Endodermal cell (in vitro differentiated cells): ENCODE measurements around the gene ZBTB40. TPM values are rescaled to one million over a fixed set of nuclear protein-coding genes. Genes with fewer than 3 reads are reported as not detected.
A peak's percentile ranks its signal among the peaks of the same experiment; 100 is the strongest.

Source experiments
- DNase-seq: peaks from one replicate; pipeline ENCODE4 v3.0.0-alpha.2; 2017
- H3K27ac ChIP-seq: 2 replicates; pipeline ENCODE4 v1.5.1; 2013; ENCODE audit warnings: mild to moderate bottlenecking, low read depth, low read length, moderate library complexity
- H3K27me3 ChIP-seq: 2 replicates; pipeline ENCODE4 v1.6.1; 2013; ENCODE audit warnings: mild to moderate bottlenecking, low read length, moderate library complexity; ENCODE audit not compliant: insufficient read depth, control insufficient read depth, poor library complexity, severe bottlenecking
- H3K36me3 ChIP-seq: 2 replicates; pipeline ENCODE4 v1.7.0; 2013; ENCODE audit warnings: mild to moderate bottlenecking, low read length, moderate library complexity; ENCODE audit not compliant: control insufficient read depth, insufficient read depth
- H3K4me1 ChIP-seq: one replicate; pipeline ENCODE4 v1.7.0; 2013; ENCODE audit warnings: low read length; ENCODE audit not compliant: control insufficient read depth, insufficient read depth
- H3K4me3 ChIP-seq: 2 replicates; pipeline ENCODE4 v1.5.1; 2013; ENCODE audit warnings: mild to moderate bottlenecking, low read length, moderate library complexity
- H3K9ac ChIP-seq: 2 replicates; pipeline ENCODE4 v1.6.1; 2013; ENCODE audit warnings: mild to moderate bottlenecking, low read length, moderate library complexity; ENCODE audit not compliant: poor library complexity, severe bottlenecking; ENCODE audit errors: extremely low read depth
- H3K9me3 ChIP-seq: 2 replicates; pipeline ENCODE4 v1.6.1; 2013; ENCODE audit warnings: mild to moderate bottlenecking, low read length, moderate library complexity; ENCODE audit not compliant: control insufficient read depth
- H3K27ac Mint-ChIP-seq: 2 replicates; pipeline ENCODE4 v1.8.0; 2020; ENCODE audit warnings: mixed read lengths
- H3K27me3 Mint-ChIP-seq: 2 replicates; pipeline ENCODE4 v1.8.0; 2021; ENCODE audit warnings: mild to moderate bottlenecking, mixed read lengths; ENCODE audit not compliant: insufficient read depth
- H3K36me3 Mint-ChIP-seq: 2 replicates; pipeline ENCODE4 v1.8.0; 2020; ENCODE audit warnings: low read depth, mixed read lengths
- H3K4me1 Mint-ChIP-seq: 2 replicates; pipeline ENCODE4 v1.8.0; 2020; ENCODE audit warnings: mixed read lengths
- H3K4me3 Mint-ChIP-seq: 2 replicates; pipeline ENCODE4 v1.8.0; 2020; ENCODE audit warnings: mild to moderate bottlenecking, moderate library complexity, mixed read lengths
- H3K9me3 Mint-ChIP-seq: 2 replicates; pipeline ENCODE4 v1.8.0; 2020; ENCODE audit warnings: mild to moderate bottlenecking, mixed read lengths
- CTCF ChIP-seq: fragments of 200-600 bp; sonication (generic); conservative IDR thresholded peaks from 2 replicates; pipeline ENCODE4 v1.5.0; 2021; ENCODE audit warnings: antibody characterized with exemption, mild to moderate bottlenecking
- WGBS, 2 experiments: methylation state at CpG; one replicate each; pipeline versions ENCODE4 v1.1.5 to v1.1.7; 2013; ENCODE audit warnings: missing lambda C conversion rate in 2 of 2, mixed read lengths in 1 of 2; ENCODE audit not compliant: insufficient coverage in 1 of 2, insufficient read length in 1 of 2; 5-methylcytosine and 5-hydroxymethylcytosine counted together
- total RNA-seq, 2 donors: library from RNA; stranded (reverse); fragmentation: NEBNext Ultra II Directional in 1 of 2; extraction: Animal tissue kit (Norgen Biotek cat#: 25700) in 1 of 2; gene quantifications; 2 replicates in 1 of 2; 3 replicates in 1 of 2; pipeline ENCODE4 v1.2.1, GENCODE V29; 2021

ZBTB40 gene
- total RNA-seq, 2 donors from 2014 or later, result 18.5 to 29.7 TPM

- no peaks in the 10 kb centered on the region for H3K9me3 Mint-ChIP-seq
- Histone ChIP-seq H3K9ac (no peak overlapping the region), H3K9me3 (no peaks in the 10 kb centered on the region), H3K27me3 (no peaks in the 10 kb centered on the region), H3K4me3 (no peak overlapping the region), H3K27ac (no peak overlapping the region), H3K4me1 (peaks cover 4% of the 10 kb centered on the region), H3K36me3 (peaks cover 94% of the 10 kb centered on the region)
- peaks cover 12% of the 10 kb centered on the region for H3K4me1 Mint-ChIP-seq
- DNase-seq, result peak; percentile 18
- peaks cover 87% of the 10 kb centered on the region for H3K36me3 Mint-ChIP-seq
- 95 to 96% methylated on average over 11 to 16 of the region's 16 CpGs for WGBS, 2 experiments
- H3K27ac Mint-ChIP-seq, result no peak overlapping the region
- H3K27me3 Mint-ChIP-seq, result no peaks in the 10 kb centered on the region
- TF ChIP-seq CTCF, result no peak
- H3K4me3 Mint-ChIP-seq, result no peak overlapping the region
Measured at GRCh38 chr1:22516906-22517571, 65.4 kb downstream of the ZBTB40 start.

GRCh38 chr1:22517956-22518355, 66.3 kb downstream of the ZBTB40 start:
- Mint-ChIP-seq H3K27me3 (no peaks in the 10 kb centered on the region), H3K27ac (no peak overlapping the region), H3K9me3 (no peaks in the 10 kb centered on the region), H3K36me3 (peaks cover 84% of the 10 kb centered on the region), H3K4me1 (peaks cover 12% of the 10 kb centered on the region), H3K4me3 (no peak overlapping the region)
- H3K4me3 ChIP-seq, result no peak overlapping the region
- peaks cover 91% of the 10 kb centered on the region for H3K36me3 ChIP-seq
- WGBS, 2 experiments, result 81 to 88% methylated on average over 3 to 7 of the region's 7 CpGs
- H3K9me3 ChIP-seq, result no peaks in the 10 kb centered on the region
- H3K27me3 ChIP-seq, result no peaks in the 10 kb centered on the region
- peak overlapping the region; percentile 21 for H3K27ac ChIP-seq
- DNase-seq, result peak; percentile 29
- peaks cover 4% of the 10 kb centered on the region for H3K4me1 ChIP-seq
- TF ChIP-seq CTCF, result no peak
- no peak overlapping the region for H3K9ac ChIP-seq

- peak; percentile 8 for DNase-seq
- Histone ChIP-seq H3K36me3 (peaks cover 91% of the 10 kb centered on the region), H3K27me3 (no peaks in the 10 kb centered on the region), H3K9me3 (no peaks in the 10 kb centered on the region), H3K4me3 (no peak overlapping the region), H3K27ac (no peak overlapping the region), H3K4me1 (peaks cover 4% of the 10 kb centered on the region), H3K9ac (no peak overlapping the region)
- Mint-ChIP-seq H3K4me1 (peaks cover 12% of the 10 kb centered on the region), H3K9me3 (no peaks in the 10 kb centered on the region), H3K4me3 (no peak overlapping the region), H3K27me3 (no peaks in the 10 kb centered on the region), H3K27ac (no peak overlapping the region), H3K36me3 (peaks cover 84% of the 10 kb centered on the region)
- no peak for TF ChIP-seq CTCF
- WGBS, 2 experiments, result 93 to 100% methylated on average over 3 of the region's 3 CpGs
Measured at GRCh38 chr1:22518379-22518778, 66.7 kb downstream of the ZBTB40 start.
